Neural cell (in vitro differentiated cells): ENCODE results near the gene RNF34. TPM values are rescaled to one million over a fixed set of nuclear protein-coding genes. Genes with fewer than 3 reads are reported as not detected.
"Not testable (repeated sequence)": the region's sequence is repeated elsewhere in the genome, so short reads cannot be mapped to it uniquely, and the experiment has no call there.

Experiments
- H2AFZ ChIP-seq: fragments of 200-600, 300-800 bp; sonication (generic), shearing (Covaris generic); 2 replicates; pipeline ENCODE4 v1.6.0; 2014; ENCODE audit warnings: low read depth, mild to moderate bottlenecking, antibody characterized with exemption, low read length, moderate library complexity
- H3F3A ChIP-seq: fragments of 200-600 bp; shearing (Covaris generic); 2 replicates; pipeline ENCODE4 v1.6.1; 2016; ENCODE audit warnings: mild to moderate bottlenecking, moderate library complexity, mixed read lengths, antibody characterized with exemption, low read length; ENCODE audit not compliant: insufficient read depth, poor library complexity, severe bottlenecking
- H3K27ac ChIP-seq: fragments of 200-600, 300-800 bp; sonication (generic), shearing (Covaris generic); 2 replicates; pipeline ENCODE4 v1.5.1; 2014; ENCODE audit warnings: mild to moderate bottlenecking, low read length, moderate library complexity
- H3K27me3 ChIP-seq: fragments of 300-800, 200-600 bp; sonication (generic), shearing (Covaris generic); 2 replicates; pipeline ENCODE4 v1.6.0; 2014; ENCODE audit warnings: mild to moderate bottlenecking, low read depth, low read length, moderate library complexity; ENCODE audit not compliant: insufficient read depth
- H3K36me3 ChIP-seq: fragments of 300-800, 200-600 bp; sonication (generic), shearing (Covaris generic); 2 replicates; pipeline ENCODE4 v1.5.1; 2014; ENCODE audit warnings: mild to moderate bottlenecking, antibody characterized with exemption, low read length, moderate library complexity; ENCODE audit not compliant: insufficient read depth
- H3K4me2 ChIP-seq: fragments of 300-800, 200-600 bp; sonication (generic), shearing (Covaris generic); 2 replicates; pipeline ENCODE4 v1.6.0; 2014; ENCODE audit warnings: mild to moderate bottlenecking, low read length
- H3K4me3 ChIP-seq: fragments of 300-800, 200-600 bp; sonication (generic), shearing (Covaris generic); 2 replicates; pipeline ENCODE4 v1.5.1; 2014; ENCODE audit warnings: mild to moderate bottlenecking, low read length, moderate library complexity
- H3K79me2 ChIP-seq: fragments of 200-600 bp; shearing (Covaris generic); replicated peaks from 2 replicates; pipeline ENCODE4 v1.6.0; 2014; ENCODE audit warnings: mild to moderate bottlenecking, low read length, moderate library complexity; ENCODE audit not compliant: insufficient read depth
- H3K9ac ChIP-seq: fragments of 300-800, 200-600 bp; sonication (generic), shearing (Covaris generic); 2 replicates; pipeline ENCODE4 v1.6.1; 2016; ENCODE audit warnings: mild to moderate bottlenecking, low read length, mixed read lengths
- H3K9me2 ChIP-seq: fragments of 200-600 bp; shearing (Covaris generic); 2 replicates; pipeline ENCODE4 v1.6.1; 2016; ENCODE audit warnings: mild to moderate bottlenecking, low read length, mixed read lengths; ENCODE audit not compliant: insufficient read depth
- H3K9me3 ChIP-seq: fragments of 200-600, 300-800 bp; sonication (generic), shearing (Covaris generic); 2 replicates; pipeline ENCODE4 v1.6.1; 2016; ENCODE audit warnings: mild to moderate bottlenecking, mixed run types, low read length, moderate library complexity, mixed read lengths
- H4K20me1 ChIP-seq: fragments of 200-600 bp; shearing (Covaris generic); 2 replicates; pipeline ENCODE4 v1.6.1; 2016; ENCODE audit warnings: mild to moderate bottlenecking, mixed run types; ENCODE audit not compliant: insufficient read depth
- CTCF ChIP-seq: fragments of 450-650 bp; IDR thresholded peaks from 2 replicates; pipeline ENCODE4 v1.5.1; 2014; ENCODE audit warnings: antibody characterized with exemption, mild to moderate bottlenecking, moderate library complexity; ENCODE audit not compliant: poor library complexity, severe bottlenecking
- EP300 ChIP-seq: fragments of 450-650 bp; conservative IDR thresholded peaks from 2 replicates; pipeline ENCODE4 v1.6.1; 2014; ENCODE audit warnings: antibody characterized with exemption, mild to moderate bottlenecking, moderate library complexity; ENCODE audit not compliant: poor library complexity, severe bottlenecking
- EZH2 ChIP-seq: fragments of 200-600, 300-800 bp; shearing (Covaris generic), sonication (generic); IDR thresholded peaks from 2 replicates; pipeline ENCODE4 v1.6.1; 2014; ENCODE audit warnings: antibody characterized with exemption, low read length, borderline replicate concordance, mild to moderate bottlenecking; ENCODE audit not compliant: insufficient read depth, poor library complexity, severe bottlenecking
- MXI1 ChIP-seq: fragments of 450-650 bp; conservative IDR thresholded peaks from 2 replicates; pipeline ENCODE4 v1.6.1; 2014; ENCODE audit warnings: antibody characterized with exemption, mild to moderate bottlenecking; ENCODE audit not compliant: poor library complexity, severe bottlenecking
- POLR2AphosphoS5 ChIP-seq: IDR thresholded peaks from 2 replicates; pipeline ENCODE4 v1.6.1; 2012
- RAD21 ChIP-seq: fragments of 450-650 bp; conservative IDR thresholded peaks from 2 replicates; pipeline ENCODE4 v1.6.1; 2014; ENCODE audit warnings: antibody characterized with exemption, mild to moderate bottlenecking, moderate library complexity
- REST ChIP-seq: IDR thresholded peaks from 2 replicates; pipeline ENCODE4 v1.6.1; 2012; ENCODE audit warnings: borderline replicate concordance
- SMC3 ChIP-seq: fragments of 450-650 bp; conservative IDR thresholded peaks from 2 replicates; pipeline ENCODE4 v1.6.1; 2014; ENCODE audit warnings: antibody characterized with exemption, mild to moderate bottlenecking, moderate library complexity; ENCODE audit not compliant: poor library complexity
- TAF1 ChIP-seq: IDR thresholded peaks from 2 replicates; pipeline ENCODE4 v1.6.1; 2012; ENCODE audit warnings: low read depth
- polyA plus RNA-seq: library from polyadenylated mRNA; depleted of rRNA; stranded (reverse); fragments of >200 nt; gene quantifications from 2 replicates; pipeline ENCODE4 v1.2.3, GENCODE V29; 2014

Gene RNF34
- polyA plus RNA-seq, 1 donor from 2014 or later, result 68.8 TPM

GRCh38 chr12:121374945-121375584, 24.9 kb upstream of the RNF34 start:
- H3F3A ChIP-seq, H4K20me1 ChIP-seq, H3K4me3 ChIP-seq, H3K9me2 ChIP-seq, H3K9ac ChIP-seq, H2AFZ ChIP-seq, H3K36me3 ChIP-seq, H3K4me2 ChIP-seq, H3K27me3 ChIP-seq, H3K9me3 ChIP-seq, H3K27ac ChIP-seq, H3K79me2 ChIP-seq: not testable (repeated sequence)

GRCh38 chr12:121376754-121377697, 22.9 kb upstream of the RNF34 start:
- H3F3A ChIP-seq, result no peaks in the 10 kb centered on the region
- H3K9me3 ChIP-seq, result no peaks in the 10 kb centered on the region
- H3K9me2 ChIP-seq, result no peaks in the 10 kb centered on the region
- H2AFZ ChIP-seq, result no peak overlapping the region
- H3K79me2 ChIP-seq, result no peaks in the 10 kb centered on the region
- H3K27ac ChIP-seq, result no peak overlapping the region
- TF ChIP-seq TAF1 (no peak), POLR2AphosphoS5 (no peak), EP300 (no peak), CTCF (no peak), RAD21 (no peak), SMC3 (no peak), EZH2 (no peak), MXI1 (no peak), REST (no peak)
- no peak overlapping the region for H3K4me3 ChIP-seq
- H4K20me1 ChIP-seq, result no peaks in the 10 kb centered on the region
- H3K27me3 ChIP-seq, result no peaks in the 10 kb centered on the region
- no peak overlapping the region for H3K9ac ChIP-seq
- no peaks in the 10 kb centered on the region for H3K36me3 ChIP-seq
- H3K4me2 ChIP-seq, result no peak overlapping the region
